Endothelial cell of umbilical vein (primary cell): ENCODE data around the gene ATXN7L2. TPM values are rescaled to one million over a fixed set of nuclear protein-coding genes. Genes with fewer than 3 reads are reported as not detected.

Experiments
- BruUV-seq: library from RNA; stranded (reverse); fragments of 400-500 nt; replicated peaks from 2 replicates; lab custom pipeline; 2021; lab: Mats Ljungman, UMichigan
- CTCF ChIA-PET: fragments of 300-600, 350-600 bp; sonication (Branson Sonifier 250); formaldehyde crosslinking; loops from one replicate; lab custom pipeline; 2021; ENCODE audit warnings: antibody characterized with exemption, inconsistent platforms; lab: Charles Lee
- POLR2A ChIA-PET: fragments of 300-600, 350-600 bp; sonication (Branson Sonifier 250); formaldehyde crosslinking; loops from one replicate; lab custom pipeline; 2021; ENCODE audit warnings: antibody characterized with exemption, inconsistent platforms; lab: Charles Lee
- DNase-seq: peaks from one replicate; pipeline ENCODE4 v3.0.0-alpha.2; 2011; ENCODE audit warnings: low read depth, low spot score
- FAIRE-seq: peaks from 2 replicates; lab custom pipeline; 2011; peaks lifted over from hg19 to GRCh38; lab: Jason Lieb, UNC
- H2AFZ ChIP-seq: 2 replicates; pipeline ENCODE4 v1.6.0; 2012; ENCODE audit warnings: low read depth, low read length, control low read depth, inconsistent platforms
- H3K27ac ChIP-seq: 2 replicates; pipeline ENCODE4 v1.5.1; 2011; ENCODE audit warnings: low read depth, mild to moderate bottlenecking, control low read depth, low read length, moderate library complexity; ENCODE audit not compliant: insufficient read depth
- H3K27me3 ChIP-seq, 2 experiments: 2 replicates each; pipeline versions ENCODE4 v1.6.0 to v1.6.1; 2011; ENCODE audit warnings: low read length in 2 of 2, mixed read lengths in 1 of 2; ENCODE audit not compliant: control insufficient read depth in 2 of 2, insufficient read depth in 2 of 2
- H3K36me3 ChIP-seq, 2 experiments: 2 replicates in 1 of 2; 3 replicates in 1 of 2; pipeline ENCODE4 v1.5.1; 2011; ENCODE audit warnings: low read length in 2 of 2, mild to moderate bottlenecking in 1 of 2, moderate library complexity in 1 of 2; ENCODE audit not compliant: control insufficient read depth in 2 of 2, insufficient read depth in 2 of 2; ENCODE audit errors: extremely low read depth in 1 of 2
- H3K4me1 ChIP-seq: 3 replicates; pipeline ENCODE4 v1.5.1; 2011; ENCODE audit warnings: mild to moderate bottlenecking, low read length; ENCODE audit not compliant: control insufficient read depth, insufficient read depth; ENCODE audit errors: extremely low read depth
- H3K4me2 ChIP-seq: 2 replicates; pipeline ENCODE4 v1.6.1; 2011; ENCODE audit warnings: low read length, control low read depth, mixed read lengths; ENCODE audit not compliant: insufficient read depth
- H3K4me3 ChIP-seq, 3 experiments: fragments of 200-600 bp in 1 of 3; sonication (generic), shearing (Covaris generic) in 1 of 3; replicated peaks in 1 of 3; 2 replicates each; pipeline ENCODE4 v1.5.1; 2011 to 2016; ENCODE audit warnings: control low read depth in 3 of 3, low read length in 3 of 3, mild to moderate bottlenecking in 2 of 3, inconsistent platforms in 1 of 3, low read depth in 1 of 3, moderate library complexity in 1 of 3; ENCODE audit not compliant: insufficient read depth in 1 of 3
- H3K79me2 ChIP-seq: 2 replicates; pipeline ENCODE4 v1.6.0; 2012; ENCODE audit warnings: low read length, inconsistent platforms; ENCODE audit not compliant: control insufficient read depth, insufficient read depth
- H3K9ac ChIP-seq: replicated peaks from 2 replicates; pipeline ENCODE3; 2011; ENCODE audit warnings: low read length, control low read depth; ENCODE audit not compliant: insufficient read depth; ENCODE audit errors: extremely low read depth
- H3K9me1 ChIP-seq: replicated peaks from 3 replicates; pipeline ENCODE4 v1.6.0; 2011; ENCODE audit warnings: mild to moderate bottlenecking, low read length; ENCODE audit not compliant: control insufficient read depth, insufficient read depth; ENCODE audit errors: extremely low read depth
- H3K9me3 ChIP-seq: replicated peaks from 2 replicates; pipeline ENCODE4 v1.5.1; 2012; ENCODE audit warnings: low read length, inconsistent platforms; ENCODE audit not compliant: control insufficient read depth, insufficient read depth
- H4K20me1 ChIP-seq: replicated peaks from 2 replicates; pipeline ENCODE3; 2011; ENCODE audit warnings: mild to moderate bottlenecking, low read length; ENCODE audit not compliant: control insufficient read depth, insufficient read depth; ENCODE audit errors: extremely low read depth
- CTCF ChIP-seq, 2 donors: IDR thresholded peaks; 1 replicate in 1 of 2; 2 replicates in 1 of 2; pipeline ENCODE4 v1.5.1; 2011; ENCODE audit warnings: low read length in 2 of 2, mild to moderate bottlenecking in 2 of 2, moderate library complexity in 2 of 2, control low read depth in 1 of 2, inconsistent platforms in 1 of 2, low read depth in 1 of 2; ENCODE audit not compliant: insufficient read depth in 1 of 2; ENCODE audit errors: extremely low read depth in 1 of 2
- EZH2 ChIP-seq: IDR thresholded peaks from 2 replicates; pipeline ENCODE4 v1.6.1; 2012; ENCODE audit warnings: borderline replicate concordance, low read depth, mild to moderate bottlenecking, moderate library complexity, low read length, inconsistent platforms; ENCODE audit not compliant: severe bottlenecking
- GATA2 ChIP-seq: IDR thresholded peaks from 2 replicates; pipeline ENCODE4 v1.7.0; 2011; ENCODE audit warnings: low read depth, mild to moderate bottlenecking, moderate library complexity, mixed read lengths, low read length; ENCODE audit not compliant: insufficient read length, insufficient read depth
- MYC ChIP-seq: IDR thresholded peaks from one replicate; pipeline ENCODE4 v1.6.1; 2011; ENCODE audit warnings: mild to moderate bottlenecking, low read depth, low read length
- POLR2A ChIP-seq: IDR thresholded peaks from 2 replicates; pipeline ENCODE4 v1.6.1; 2012; ENCODE audit warnings: low read depth, mild to moderate bottlenecking, control low read depth, low read length
- dilution Hi-C: fragments of 300-500 bp; cut with MboI; formaldehyde crosslinking; loops from one replicate; pipeline ENCODE4 v1.15.0; 2019; ENCODE audit warnings: low sequenced_read_pairs; ENCODE audit not compliant: extremely low pct_ligation_motif_present
- intact Hi-C: fragments of 100-400 bp; cut with micrococcal nuclease; formaldehyde crosslinking; loops from one replicate; pipeline ENCODE4 v1.10.0; 2022
- polyA plus RNA-seq, 4 experiments: library from polyadenylated mRNA; depleted of rRNA in 3 of 4; stranded (reverse) in 3 of 4; unstranded in 1 of 4; fragments of >200 nt; gene quantifications; 2 replicates each; pipeline versions ENCODE4 v1.2.1 to v1.2.3, GENCODE V29; 2011 to 2012; ENCODE audit warnings: missing spikeins in 1 of 4
- total RNA-seq: library from RNA; stranded (reverse); gene quantifications from 2 replicates; pipeline ENCODE4 v1.2.3, GENCODE V29; 2021

ATXN7L2 gene
- total and polyA plus RNA-seq, 2 donors (not counting 3 experiments of a cell fraction or from before 2014, with no cell fraction given): 4.4 to 4.9 TPM

GRCh38 chr1:109497449-109498160, 13.9 kb downstream of the ATXN7L2 start:
- no TSS peak for BruUV-seq
- Histone ChIP-seq H3K9me3 (no peaks in the 10 kb centered on the region), H2AFZ (no peak overlapping the region), H3K4me2 (no peak overlapping the region), H3K36me3 (peaks cover 2 to 7% of the 10 kb centered on the region in 2 experiments), H3K9me1 (no peaks in the 10 kb centered on the region), H3K79me2 (peaks cover 2% of the 10 kb centered on the region), H3K4me3 (no peak overlapping the region), H4K20me1 (no peaks in the 10 kb centered on the region), H3K4me1 (peaks cover 19% of the 10 kb centered on the region), H3K27me3 (no peaks in the 10 kb centered on the region), H3K27ac (no peak overlapping the region), H3K9ac (no peak overlapping the region)
- TF ChIP-seq EZH2 (no peak), MYC (no peak), POLR2A (no peak), GATA2 (no peak)
- ChIA-PET CTCF (interaction anchor here (0.5 to 23.0 kb wide), 10 partner anchors 9 to 487 kb away, joined by 3 to 955 read pairs (median 4); partner anchors contain the start of genes AHCYL1, AMIGO1 and GPR61), POLR2A (no interaction called here)
- intact Hi-C loops: loop anchor here (1.0 to 5.0 kb wide), 3 partner anchors 35 to 245 kb away; partner anchors contain the start of gene GSTM3
- dilution Hi-C loops: no loop called here
- DNase-seq: no peak
- FAIRE-seq: no peak

- Histone ChIP-seq H3K4me2 (no peak overlapping the region), H3K4me3 (no peak overlapping the region), H3K4me1 (peaks cover 12% of the 10 kb centered on the region), H3K36me3 (peaks cover 2 to 7% of the 10 kb centered on the region in 2 experiments), H4K20me1 (no peaks in the 10 kb centered on the region), H3K9ac (no peak overlapping the region), H3K79me2 (peaks cover 2% of the 10 kb centered on the region), H3K27ac (no peak overlapping the region), H3K27me3 (no peaks in the 10 kb centered on the region), H3K9me1 (no peaks in the 10 kb centered on the region), H2AFZ (no peak overlapping the region), H3K9me3 (no peaks in the 10 kb centered on the region)
- ChIA-PET POLR2A (no interaction called here), CTCF (interaction anchor here (0.6 to 23.0 kb wide), 12 partner anchors 8 to 608 kb away, joined by 3 to 955 read pairs (median 8); partner anchors contain the start of genes AHCYL1, AMIGO1 and GPR61)
- BruUV-seq: no TSS peak
- DNase-seq: peak; percentile 48
- peak; percentile 63 for FAIRE-seq
- TF ChIP-seq POLR2A: no peak
- peak; percentile 44 to 73 for TF ChIP-seq CTCF (IDR thresholded peaks at IDR 0.05; ENCODE audit: extremely low read depth in 1 of 2, insufficient read depth in 1 of 2, low read depth in 1 of 2, low read length in 2 of 2)
- intact Hi-C loops (loop anchor here (1.0 to 5.0 kb wide), 3 partner anchors 34 to 244 kb away; partner anchors contain the start of gene GSTM3), dilution Hi-C loops (no loop called here)
These were observed 14.6 kb downstream of the ATXN7L2 start for GRCh38 chr1:109498161-109498801.
